Measurements from ENCODE around the gene GIGYF1.

DNA sequence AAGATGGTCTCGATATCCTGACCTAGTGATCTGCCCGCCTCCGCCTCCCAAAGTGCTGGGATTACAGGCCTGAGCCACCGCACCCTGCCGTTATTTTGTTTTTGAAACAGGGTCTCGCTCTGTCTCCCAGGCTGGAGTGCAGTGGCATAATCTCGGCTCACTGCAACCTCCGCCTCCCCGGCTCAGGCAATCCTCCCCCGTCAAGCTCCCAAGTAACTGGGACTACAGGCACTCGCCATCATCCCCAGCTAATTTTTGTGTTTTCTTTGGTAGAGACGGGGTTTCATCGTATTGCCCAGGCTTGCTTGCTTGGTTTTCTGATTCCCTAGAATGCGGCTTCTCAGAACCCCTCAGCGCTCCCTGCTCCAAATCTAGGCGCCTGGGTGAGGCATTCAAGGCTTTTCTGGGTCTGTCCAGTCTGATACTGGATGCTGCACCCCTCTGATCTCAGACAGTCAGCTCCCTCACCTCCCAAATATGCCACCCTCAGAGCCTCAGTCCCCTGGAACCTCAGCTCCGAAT is 54.0 kb downstream of the GIGYF1 start:
- TF ChIP-seq, protein P1, sequence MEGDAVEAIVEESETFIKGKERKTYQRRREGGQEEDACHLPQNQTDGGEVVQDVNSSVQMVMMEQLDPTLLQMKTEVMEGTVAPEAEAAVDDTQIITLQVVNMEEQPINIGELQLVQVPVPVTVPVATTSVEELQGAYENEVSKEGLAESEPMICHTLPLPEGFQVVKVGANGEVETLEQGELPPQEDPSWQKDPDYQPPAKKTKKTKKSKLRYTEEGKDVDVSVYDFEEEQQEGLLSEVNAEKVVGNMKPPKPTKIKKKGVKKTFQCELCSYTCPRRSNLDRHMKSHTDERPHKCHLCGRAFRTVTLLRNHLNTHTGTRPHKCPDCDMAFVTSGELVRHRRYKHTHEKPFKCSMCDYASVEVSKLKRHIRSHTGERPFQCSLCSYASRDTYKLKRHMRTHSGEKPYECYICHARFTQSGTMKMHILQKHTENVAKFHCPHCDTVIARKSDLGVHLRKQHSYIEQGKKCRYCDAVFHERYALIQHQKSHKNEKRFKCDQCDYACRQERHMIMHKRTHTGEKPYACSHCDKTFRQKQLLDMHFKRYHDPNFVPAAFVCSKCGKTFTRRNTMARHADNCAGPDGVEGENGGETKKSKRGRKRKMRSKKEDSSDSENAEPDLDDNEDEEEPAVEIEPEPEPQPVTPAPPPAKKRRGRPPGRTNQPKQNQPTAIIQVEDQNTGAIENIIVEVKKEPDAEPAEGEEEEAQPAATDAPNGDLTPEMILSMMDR (IDR thresholded peaks at IDR 0.05; ENCODE audit: low read depth, low read length) = no peak
- TF ChIP-seq POLR2A (IDR thresholded peaks at IDR 0.05; ENCODE audit: extremely low read depth, insufficient read length) = no peak
